GM06990 (cell line): ENCODE measurements around the gene CACNA2D2.

Experiments used
- DNase-seq: peaks from one replicate; pipeline ENCODE4 v3.0.0-alpha.2; 2011; ENCODE audit not compliant: insufficient read length; ENCODE audit errors: extremely low read depth
- H3K27me3 ChIP-seq: replicated peaks from 2 replicates; pipeline ENCODE4 v1.6.0; 2011; ENCODE audit warnings: low read length; ENCODE audit not compliant: control insufficient read depth, insufficient read depth
- H3K36me3 ChIP-seq: 2 replicates; pipeline ENCODE4 v1.5.1; 2011; ENCODE audit warnings: low read length; ENCODE audit not compliant: control insufficient read depth, insufficient read depth
- H3K4me3 ChIP-seq: replicated peaks from 2 replicates; pipeline ENCODE4 v1.5.1; 2011; ENCODE audit warnings: low read depth, mild to moderate bottlenecking, control low read depth, low read length
- CTCF ChIP-seq: IDR thresholded peaks from 2 replicates; pipeline ENCODE4 v1.5.1; 2011; ENCODE audit warnings: low read length, control low read depth, mild to moderate bottlenecking, inconsistent platforms; ENCODE audit not compliant: insufficient read depth, poor library complexity, severe bottlenecking

Gene CACNA2D2

GRCh38 chr3:50358911-50359759 is 144.3 kb downstream of the CACNA2D2 start, which contains the start of gene TMEM115:
TMEM115 (minus strand) TSS chr3:50359521; CDS start chr3:50359063, 458 bp downstream.
- no peak for TF ChIP-seq CTCF
- H3K36me3 ChIP-seq = peaks cover 20% of the 10 kb centered on the region
- peak; percentile 94 for DNase-seq
- peak within 1 kb of the TSS; percentile 82 for H3K4me3 ChIP-seq
- H3K27me3 ChIP-seq = no peaks in the 10 kb centered on the region

- peaks cover 25% of the 10 kb centered on the region for H3K36me3 ChIP-seq
- no peak for TF ChIP-seq CTCF
- DNase-seq = no peak
- H3K27me3 ChIP-seq = no peaks in the 10 kb centered on the region
- peak overlapping the region; percentile 82 for H3K4me3 ChIP-seq
Observed at GRCh38 chr3:50358355-50358910, 145.0 kb downstream of the CACNA2D2 start.

GRCh38 chr3:50357481-50357880 is 146.0 kb downstream of the CACNA2D2 start:
- H3K4me3 ChIP-seq = peak overlapping the region; percentile 82
- TF ChIP-seq CTCF = no peak
- H3K27me3 ChIP-seq = no peaks in the 10 kb centered on the region
- H3K36me3 ChIP-seq = peaks cover 29% of the 10 kb centered on the region
- DNase-seq = no peak

- TF ChIP-seq CTCF = no peak
- 0 out of 2 replicates have a peak overlapping the region, but pooled peaks have one; percentile 82 for H3K4me3 ChIP-seq
- DNase-seq = no peak
- H3K27me3 ChIP-seq = no peaks in the 10 kb centered on the region
- peaks cover 29% of the 10 kb centered on the region for H3K36me3 ChIP-seq
Observed at GRCh38 chr3:50356553-50356952, 146.9 kb downstream of the CACNA2D2 start.

GRCh38 chr3:50355829-50356552 is 147.4 kb downstream of the CACNA2D2 start:
- no peak for TF ChIP-seq CTCF
- Histone ChIP-seq H3K4me3 (no peak overlapping the region), H3K36me3 (peaks cover 29% of the 10 kb centered on the region), H3K27me3 (no peaks in the 10 kb centered on the region)
- no peak for DNase-seq
